ENCODE results near the gene EHBP1L1. TPM values are rescaled to one million over a fixed set of nuclear protein-coding genes. Genes with fewer than 3 reads are reported as not detected.

EHBP1L1 gene
- total and polyA plus RNA-seq, 2 of the 13 experiments (the other 11 are each of a cell fraction or from before 2014, with no cell fraction given), result 8.3 to 10.6 TPM

- no peak for TF ChIP-seq ZNF326 (CRISPR knock-in tag; IDR thresholded peaks at IDR 0.05; ENCODE audit: borderline replicate concordance)
- TF ChIP-seq ZUFSP (CRISPR knock-in tag; IDR thresholded peaks at IDR 0.05; ENCODE audit: borderline replicate concordance), result no peak
- no peak for TF ChIP-seq ZNF609 (CRISPR knock-in tag; IDR thresholded peaks at IDR 0.05; ENCODE audit: borderline replicate concordance)
- no peak for TF ChIP-seq POLR2A (IDR thresholded peaks at IDR 0.05; ENCODE audit: insufficient read depth in 1 of 2, low read depth in 2 of 2, low read length in 2 of 2)
- TF ChIP-seq ZNF121 (CRISPR knock-in tag; IDR thresholded peaks at IDR 0.05), result no peak
- TF ChIP-seq ZGPAT (CRISPR knock-in tag; IDR thresholded peaks at IDR 0.05), result no peak
- TF ChIP-seq DMAP1 (CRISPR knock-in tag; IDR thresholded peaks at IDR 0.05), result no peak
- TF ChIP-seq HOMEZ (CRISPR knock-in tag; IDR thresholded peaks at IDR 0.05; ENCODE audit: low read depth), result 0 out of 2 replicates have a peak, but pooled peaks have one; percentile 32
- no peak for TF ChIP-seq GPBP1L1 (CRISPR knock-in tag; IDR thresholded peaks at IDR 0.05)
- TF ChIP-seq ZNF724P (CRISPR knock-in tag; IDR thresholded peaks at IDR 0.05; ENCODE audit: borderline replicate concordance), result 0 out of 2 replicates have a peak, but pooled peaks have one; percentile 27
- TF ChIP-seq PATZ1 (CRISPR knock-in tag; IDR thresholded peaks at IDR 0.05), result peak; percentile 71
- TF ChIP-seq PREB (CRISPR knock-in tag; IDR thresholded peaks at IDR 0.05), result no peak
Measured at GRCh38 chr11:65551572-65552387, 24.1 kb upstream of the EHBP1L1 start (continued).

All from HepG2 (cell line).